Trophoblast cell (in vitro differentiated cells and primary cell): ENCODE results near the gene ADAMTS3.

Source experiments
- DNase-seq, 2 donors: peaks; one replicate each; pipeline ENCODE4 v3.0.0-alpha.2; 2016
- H2AFZ ChIP-seq: 2 replicates; pipeline ENCODE4 v1.6.1; 2013; ENCODE audit warnings: low read length, moderate library complexity, mild to moderate bottlenecking; ENCODE audit not compliant: insufficient read depth, poor library complexity
- H2AK5ac ChIP-seq: 2 replicates; pipeline ENCODE4 v1.6.1; 2013; ENCODE audit warnings: mild to moderate bottlenecking, low read length
- H2BK120ac ChIP-seq: 2 replicates; pipeline ENCODE4 v1.6.1; 2013; ENCODE audit warnings: low read length, mild to moderate bottlenecking, moderate library complexity; ENCODE audit not compliant: insufficient read depth, poor library complexity
- H2BK12ac ChIP-seq: 2 replicates; pipeline ENCODE4 v1.6.1; 2013; ENCODE audit warnings: mild to moderate bottlenecking, low read length, moderate library complexity
- H2BK5ac ChIP-seq: 2 replicates; pipeline ENCODE4 v1.6.1; 2013; ENCODE audit warnings: low read length, low read depth, moderate library complexity, mild to moderate bottlenecking; ENCODE audit not compliant: poor library complexity
- H3K14ac ChIP-seq: 2 replicates; pipeline ENCODE4 v1.6.1; 2013; ENCODE audit warnings: mild to moderate bottlenecking, low read length
- H3K18ac ChIP-seq: 2 replicates; pipeline ENCODE4 v1.6.1; 2013; ENCODE audit warnings: mild to moderate bottlenecking, low read length
- H3K23ac ChIP-seq: 2 replicates; pipeline ENCODE4 v1.6.1; 2013; ENCODE audit warnings: low read length
- H3K27ac ChIP-seq: 2 replicates; pipeline ENCODE4 v1.5.1; 2013; ENCODE audit warnings: low read depth, mild to moderate bottlenecking, inconsistent platforms, low read length, moderate library complexity
- H3K27me3 ChIP-seq: 2 replicates; pipeline ENCODE4 v1.6.1; 2013; ENCODE audit warnings: inconsistent platforms, mild to moderate bottlenecking, low read length, moderate library complexity; ENCODE audit not compliant: insufficient read depth
- H3K36me3 ChIP-seq, 2 experiments: 1 replicate in 1 of 2; 2 replicates in 1 of 2; pipeline ENCODE4 v1.6.1; 2013; ENCODE audit warnings: low read length in 2 of 2, mild to moderate bottlenecking in 2 of 2, moderate library complexity in 1 of 2; ENCODE audit not compliant: insufficient read depth in 2 of 2, control insufficient read depth in 1 of 2
- H3K4ac ChIP-seq: 2 replicates; pipeline ENCODE4 v1.6.1; 2013; ENCODE audit warnings: low read depth, mild to moderate bottlenecking, low read length, moderate library complexity
- H3K4me1 ChIP-seq, 2 experiments: 1 replicate in 1 of 2; 2 replicates in 1 of 2; pipeline ENCODE4 v1.6.1; 2013; ENCODE audit warnings: low read length in 2 of 2, mild to moderate bottlenecking in 2 of 2, moderate library complexity in 1 of 2; ENCODE audit not compliant: insufficient read depth in 2 of 2, control insufficient read depth in 1 of 2
- H3K4me2 ChIP-seq: 2 replicates; pipeline ENCODE4 v1.6.1; 2013; ENCODE audit warnings: inconsistent platforms, mild to moderate bottlenecking, low read length, moderate library complexity
- H3K4me3 ChIP-seq: 2 replicates; pipeline ENCODE4 v1.5.1; 2013; ENCODE audit warnings: mild to moderate bottlenecking, low read depth, low read length, inconsistent platforms
- H3K79me1 ChIP-seq: one replicate; pipeline ENCODE4 v1.6.1; 2013; ENCODE audit warnings: low read length
- H3K79me2 ChIP-seq: 2 replicates; pipeline ENCODE4 v1.6.1; 2013; ENCODE audit warnings: low read length, mild to moderate bottlenecking; ENCODE audit not compliant: control insufficient read depth, insufficient read depth, poor library complexity
- H3K9ac ChIP-seq: 2 replicates; pipeline ENCODE4 v1.6.1; 2013; ENCODE audit warnings: mild to moderate bottlenecking, low read length
- H3K9me3 ChIP-seq: 2 replicates; pipeline ENCODE4 v1.6.1; 2013; ENCODE audit warnings: low read depth, mild to moderate bottlenecking, control low read depth, inconsistent platforms, low read length; ENCODE audit not compliant: insufficient read depth
- H4K12ac ChIP-seq: 2 replicates; pipeline ENCODE4 v1.6.1; 2013; ENCODE audit warnings: low read depth, mild to moderate bottlenecking, low read length, moderate library complexity
- H4K8ac ChIP-seq: 2 replicates; pipeline ENCODE4 v1.6.1; 2013; ENCODE audit warnings: low read depth, mild to moderate bottlenecking, low read length, moderate library complexity
- H4K91ac ChIP-seq: one replicate; pipeline ENCODE4 v1.6.1; 2013; ENCODE audit warnings: low read depth, mild to moderate bottlenecking, low read length, moderate library complexity
- WGBS: extraction: QIAGEN DNeasy Blood & Tissue Kit; methylation state at CpG from one replicate; pipeline ENCODE4 v1.1.7; 2013; ENCODE audit warnings: missing lambda C conversion rate; ENCODE audit not compliant: insufficient read length, insufficient coverage; ENCODE audit errors: extremely low coverage; 5-methylcytosine and 5-hydroxymethylcytosine counted together

ADAMTS3 gene

GRCh38 chr4:72602396-72603376, 33.7 kb upstream of the ADAMTS3 start:
- H3K4me1 ChIP-seq: no peaks in the 10 kb centered on the region
- no peak overlapping the region for H2BK5ac ChIP-seq
- H3K27ac ChIP-seq: no peak overlapping the region
- DNase-seq: no peak
- H3K27me3 ChIP-seq: no peaks in the 10 kb centered on the region
- H3K23ac ChIP-seq: no peak overlapping the region
- H3K9me3 ChIP-seq: peaks cover 6% of the 10 kb centered on the region
- H3K79me2 ChIP-seq: no peaks in the 10 kb centered on the region
- no peak overlapping the region for H2AFZ ChIP-seq
- no peak overlapping the region for H3K4me3 ChIP-seq
- H2AK5ac ChIP-seq: no peak overlapping the region
- no peak overlapping the region for H3K4me2 ChIP-seq
- no peak overlapping the region for H3K14ac ChIP-seq
- no peak overlapping the region for H4K8ac ChIP-seq
- WGBS: no CpG with 5 or more reads among the region's 3 CpGs
- H3K79me1 ChIP-seq: no peaks in the 10 kb centered on the region
- no peak overlapping the region for H4K12ac ChIP-seq
- H4K91ac ChIP-seq: no peak overlapping the region
- no peak overlapping the region for H3K18ac ChIP-seq
- H2BK12ac ChIP-seq: no peak overlapping the region
- no peaks in the 10 kb centered on the region for H3K36me3 ChIP-seq
- no peak overlapping the region for H3K4ac ChIP-seq
- H2BK120ac ChIP-seq: no peak overlapping the region
- no peak overlapping the region for H3K9ac ChIP-seq

GRCh38 chr4:72591547-72592454, 22.8 kb upstream of the ADAMTS3 start:
- H3K14ac ChIP-seq: no peak overlapping the region
- no peak overlapping the region for H2BK5ac ChIP-seq
- no peak overlapping the region for H3K4me3 ChIP-seq
- H3K27ac ChIP-seq: no peak overlapping the region
- H2AK5ac ChIP-seq: no peak overlapping the region
- H4K8ac ChIP-seq: no peak overlapping the region
- H3K9me3 ChIP-seq: peaks cover 2% of the 10 kb centered on the region
- H3K36me3 ChIP-seq: no peaks in the 10 kb centered on the region
- no peak overlapping the region for H3K18ac ChIP-seq
- H3K4ac ChIP-seq: no peak overlapping the region
- no peak overlapping the region for H4K12ac ChIP-seq
- no CpG with 5 or more reads among the region's 11 CpGs for WGBS
- no peak overlapping the region for H2BK120ac ChIP-seq
- H2BK12ac ChIP-seq: no peak overlapping the region
- no peak overlapping the region for H4K91ac ChIP-seq
- no peaks in the 10 kb centered on the region for H3K4me1 ChIP-seq
- no peak overlapping the region for H3K9ac ChIP-seq
- H3K23ac ChIP-seq: no peak overlapping the region
- no peaks in the 10 kb centered on the region for H3K27me3 ChIP-seq
- no peaks in the 10 kb centered on the region for H3K79me1 ChIP-seq
- H3K4me2 ChIP-seq: no peak overlapping the region
- no peak overlapping the region for H2AFZ ChIP-seq
- no peaks in the 10 kb centered on the region for H3K79me2 ChIP-seq
- DNase-seq: no peak

- Histone ChIP-seq H4K91ac (no peak overlapping the region), H2BK12ac (no peak overlapping the region), H3K27ac (no peak overlapping the region), H3K4me3 (no peak overlapping the region), H3K79me2 (no peaks in the 10 kb centered on the region), H3K14ac (no peak overlapping the region), H3K9me3 (no peaks in the 10 kb centered on the region), H2AFZ (no peak overlapping the region), H3K4me1 (no peaks in the 10 kb centered on the region), H3K9ac (no peak overlapping the region), H3K27me3 (no peaks in the 10 kb centered on the region), H3K79me1 (no peaks in the 10 kb centered on the region), H2BK120ac (no peak overlapping the region), H3K4me2 (no peak overlapping the region), H4K8ac (no peak overlapping the region), H2BK5ac (no peak overlapping the region), H2AK5ac (no peak overlapping the region), H3K4ac (no peak overlapping the region), H4K12ac (no peak overlapping the region), H3K36me3 (no peaks in the 10 kb centered on the region), H3K18ac (no peak overlapping the region), H3K23ac (no peak overlapping the region)
- no peak for DNase-seq
- WGBS: no CpG with 5 or more reads among the region's 2 CpGs
Measured at GRCh38 chr4:72587334-72587733, 18.3 kb upstream of the ADAMTS3 start.

DNA sequence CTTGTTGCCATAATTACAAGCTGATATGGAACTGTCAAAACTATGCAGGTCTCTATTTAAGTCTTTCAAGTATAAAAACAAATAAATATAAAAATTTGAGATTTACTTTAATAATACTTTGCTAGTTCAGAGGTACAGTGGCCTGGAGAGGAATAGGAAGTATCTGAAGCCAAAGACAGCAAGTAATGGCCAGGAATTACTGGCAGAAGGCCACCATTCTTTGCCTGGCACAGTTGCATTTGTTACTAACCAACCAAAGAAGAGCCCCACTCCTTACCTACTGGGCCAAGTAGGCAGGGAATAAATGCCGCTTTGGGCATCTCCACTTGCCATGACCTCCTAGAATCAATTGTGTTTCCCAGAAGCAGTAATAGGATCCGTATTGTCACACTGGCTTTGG, 13.8 kb upstream of the ADAMTS3 start:
- H4K8ac ChIP-seq: no peak overlapping the region
- whole genome bisulfite sequencing: no CpG with 5 or more reads among the region's 2 CpGs
- H2BK5ac ChIP-seq: no peak overlapping the region
- H4K91ac ChIP-seq: no peak overlapping the region
- peak overlapping the region; percentile 26 for H3K9ac ChIP-seq
- no peak overlapping the region for H3K4ac ChIP-seq
- H2BK120ac ChIP-seq: no peak overlapping the region
- H3K36me3 ChIP-seq: no peaks in the 10 kb centered on the region
- H3K27ac ChIP-seq: no peak overlapping the region
- H3K18ac ChIP-seq: no peak overlapping the region
- H3K14ac ChIP-seq: no peak overlapping the region
- H3K27me3 ChIP-seq: no peaks in the 10 kb centered on the region
- H3K79me2 ChIP-seq: no peaks in the 10 kb centered on the region
- H3K9me3 ChIP-seq: no peaks in the 10 kb centered on the region
- no peak overlapping the region for H3K4me3 ChIP-seq
- no peaks in the 10 kb centered on the region for H3K79me1 ChIP-seq
- DNase-seq: no peak
- no peak overlapping the region for H3K4me2 ChIP-seq
- no peak overlapping the region for H2AK5ac ChIP-seq
- no peak overlapping the region for H2BK12ac ChIP-seq
- no peak overlapping the region for H3K23ac ChIP-seq
- no peaks in the 10 kb centered on the region for H3K4me1 ChIP-seq
- H4K12ac ChIP-seq: no peak overlapping the region
- no peak overlapping the region for H2AFZ ChIP-seq
